Heart left ventricle (tissue), 13 donors: ENCODE measurements around the gene TREML4.

Source experiments
- CTCF ChIP-seq, 12 donors: fragments of 200-600 bp; sonication (generic) in 4 of 12; IDR thresholded peaks; one replicate each; pipeline versions ENCODE4 v1.5.0 to v1.8.0; 2018 to 2022; ENCODE audit warnings: antibody characterized with exemption in 12 of 12, mild to moderate bottlenecking in 5 of 12
- POLR2A ChIP-seq, 2 donors: fragments of 450-650 bp; IDR thresholded peaks; one replicate each; pipeline ENCODE4 v1.6.1; 2017; ENCODE audit warnings: antibody characterized with exemption in 2 of 2, mild to moderate bottlenecking in 2 of 2, moderate library complexity in 2 of 2
- donor health status: ischemic (EF 13 %, LVEDD 7.1; RV severe dilation, severe dysfunction).
- donor health status: DM: no; HTN: yes; CAD: no.
- donor health status: DM: no; HTN: no; CAD: no.
- donor health status: ischemic (EF 25% LVEDD 6.9; RV normal size, moderate dysfunction).
- donor health status: ischemic (EF 25% LVEDD 5.7; RV mildly dilated, moderate dysfunction).
- donor health status: ischemic (EF 35%, LVEDD 5.7; RV mildly dilated, moderate dysfunction).
- donor health status: nonischemic (EF 11% LVEDD 7.7; RV severe dilation, severe dysfunction).
- donor health status: DM: yes; HTN: yes; CAD: no.
- donor health status: PGD.
- donor health status: ischemic (EF 29% LVEDD 5.4; RV normal size, mild dysfunction).
- donor health status: nonischemic (EF 23%, LVEDD 6.1; RV moderate dilation, normal function).

GRCh38 chr6:41278699-41279405 is 50.7 kb downstream of the TREML4 start:
- TF ChIP-seq CTCF (IDR thresholded peaks at IDR 0.05), result peak; percentile 20 to 59 (median 40)
- TF ChIP-seq POLR2A (IDR thresholded peaks at IDR 0.05), result no peak
